B cell (primary cell): ENCODE measurements around the gene LRRC8E. TPM values are rescaled to one million over a fixed set of nuclear protein-coding genes. Genes with fewer than 3 reads are reported as not detected.

Experiments used
- ATAC-seq: fragments of 200-7000 bp; cut with Tn5 transposase; one replicate; pipeline ENCODE4 v1.10.0; 2021; ENCODE audit warnings: low read depth, mild to moderate bottlenecking, moderate number of reproducible peaks, moderate library complexity
- CTCF ChIA-PET: fragments of 350-600 bp; sonication (Branson Sonifier 250); formaldehyde crosslinking; loops from one replicate; lab custom pipeline; 2021; ENCODE audit warnings: antibody characterized with exemption, inconsistent platforms; lab: Charles Lee
- POLR2A ChIA-PET: fragments of 350-600 bp; sonication (Branson Sonifier 250); formaldehyde crosslinking; loops from one replicate; lab custom pipeline; 2021; ENCODE audit warnings: antibody characterized with exemption; lab: Charles Lee
- DNase-seq: peaks from one replicate; pipeline ENCODE4 v3.0.0; 2013
- H2AFZ ChIP-seq: 2 replicates; pipeline ENCODE4 v1.6.1; 2012; ENCODE audit warnings: mild to moderate bottlenecking, low read depth, low read length; ENCODE audit not compliant: insufficient read depth, poor library complexity, severe bottlenecking
- H3K27ac ChIP-seq, 2 donors: 1 replicate in 1 of 2; 2 replicates in 1 of 2; pipeline ENCODE4 v1.5.1; 2012 to 2013; ENCODE audit warnings: low read length in 2 of 2, mild to moderate bottlenecking in 2 of 2, moderate library complexity in 1 of 2
- H3K27me3 ChIP-seq, 4 experiments: fragments of 200-600 bp in 1 of 4; sonication (generic) in 1 of 4; replicated peaks in 1 of 4; 1 replicate in 2 of 4; 2 replicates in 2 of 4; pipeline versions ENCODE4 v1.6.1 to v1.7.0; 2013 to 2016; ENCODE audit warnings: low read length in 3 of 4, mild to moderate bottlenecking in 2 of 4, mixed read lengths in 1 of 4, moderate library complexity in 1 of 4; ENCODE audit not compliant: insufficient read depth in 4 of 4, control insufficient read depth in 3 of 4; ENCODE audit errors: control extremely low read depth in 1 of 4
- H3K36me3 ChIP-seq, 2 experiments: replicated peaks in 1 of 2; 1 replicate in 1 of 2; 2 replicates in 1 of 2; pipeline versions ENCODE4 v1.6.1 to v1.7.1; 2013; ENCODE audit warnings: low read length in 1 of 2; ENCODE audit not compliant: insufficient read depth in 2 of 2, control insufficient read depth in 1 of 2; ENCODE audit errors: control extremely low read depth in 1 of 2, extremely low read depth in 1 of 2
- H3K4me1 ChIP-seq, 2 donors: fragments of 200-600 bp in 1 of 2; sonication (generic) in 1 of 2; 1 replicate in 1 of 2; 2 replicates in 1 of 2; pipeline versions ENCODE4 v1.5.1 to v1.6.1; 2013 to 2017; ENCODE audit warnings: low read length in 2 of 2; ENCODE audit not compliant: control insufficient read depth in 2 of 2, insufficient read depth in 2 of 2
- H3K4me2 ChIP-seq: replicated peaks from 2 replicates; pipeline ENCODE3; 2012; ENCODE audit warnings: mild to moderate bottlenecking, low read depth, low read length; ENCODE audit not compliant: poor library complexity, severe bottlenecking
- H3K4me3 ChIP-seq, 5 experiments: fragments of 200-600 bp in 1 of 5; sonication (generic) in 1 of 5; 1 replicate in 3 of 5; 2 replicates in 2 of 5; pipeline versions ENCODE4 v1.5.1 to v1.7.0; 2011 to 2016; ENCODE audit warnings: low read length in 4 of 5, mild to moderate bottlenecking in 4 of 5, low read depth in 2 of 5, control low read depth in 1 of 5, moderate library complexity in 1 of 5; ENCODE audit not compliant: insufficient read depth in 1 of 5; ENCODE audit errors: control extremely low read depth in 1 of 5, extremely low read depth in 1 of 5
- H3K79me2 ChIP-seq: fragments of 200-600 bp; sonication (generic); one replicate; pipeline ENCODE4 v1.6.0; 2016; ENCODE audit warnings: low read length; ENCODE audit not compliant: control insufficient read depth, insufficient read depth
- H3K9ac ChIP-seq: fragments of 200-600 bp; sonication (generic); 2 replicates; pipeline ENCODE4 v1.6.1; 2017; ENCODE audit warnings: mild to moderate bottlenecking, low read length, moderate library complexity
- H3K9me3 ChIP-seq, 3 donors: one replicate each; pipeline versions ENCODE4 v1.6.1 to v1.7.1; 2013; ENCODE audit warnings: low read length in 2 of 3; ENCODE audit not compliant: control insufficient read depth in 2 of 3, insufficient read depth in 1 of 3; ENCODE audit errors: control extremely low read depth in 1 of 3
- H4K20me1 ChIP-seq: 2 replicates; pipeline ENCODE4 v1.6.0; 2012; ENCODE audit warnings: mild to moderate bottlenecking, low read length; ENCODE audit not compliant: insufficient read depth, control insufficient read depth, poor library complexity, severe bottlenecking
- H3K27ac Mint-ChIP-seq: one replicate; pipeline ENCODE4 v1.8.0; 2021; ENCODE audit warnings: mixed read lengths
- H3K27me3 Mint-ChIP-seq: one replicate; pipeline ENCODE4 v1.8.0; 2021; ENCODE audit warnings: mixed read lengths
- H3K4me1 Mint-ChIP-seq: one replicate; pipeline ENCODE4 v1.8.0; 2021; ENCODE audit warnings: mixed read lengths
- H3K4me3 Mint-ChIP-seq: one replicate; pipeline ENCODE4 v1.8.0; 2021; ENCODE audit warnings: mixed read lengths
- H3K9me3 Mint-ChIP-seq: one replicate; pipeline ENCODE4 v1.8.0; 2022; ENCODE audit warnings: mixed read lengths; ENCODE audit not compliant: insufficient read depth
- CTCF ChIP-seq: fragments of 200-600 bp; IDR thresholded peaks from one replicate; pipeline ENCODE4 v1.8.0; 2022; ENCODE audit warnings: antibody characterized with exemption, mild to moderate bottlenecking
- EZH2 ChIP-seq: IDR thresholded peaks from 2 replicates; pipeline ENCODE4 v1.6.1; 2012; ENCODE audit warnings: borderline replicate concordance, low read depth, mild to moderate bottlenecking, moderate library complexity, low read length; ENCODE audit not compliant: insufficient read depth, poor library complexity, severe bottlenecking
- WGBS: methylation state at CpG from one replicate; pipeline ENCODE4 v1.1.5; 2013; ENCODE audit warnings: missing lambda C conversion rate; ENCODE audit not compliant: insufficient coverage; 5-methylcytosine and 5-hydroxymethylcytosine counted together
- intact Hi-C: fragments of 100-400 bp; cut with micrococcal nuclease; formaldehyde crosslinking; loops from one replicate; pipeline ENCODE4 v1.10.0; 2022
- polyA plus RNA-seq: library from polyadenylated mRNA; depleted of rRNA; stranded (reverse); fragments of >200 nt; gene quantifications from 2 replicates; pipeline ENCODE4 v1.2.3, GENCODE V29; 2012
- total RNA-seq, 2 donors: library from RNA; stranded (reverse); fragments of 120-200 nt in 1 of 2; gene quantifications; 1 replicate in 1 of 2; 2 replicates in 1 of 2; pipeline versions ENCODE4 v1.2.3 to v1.2.4, GENCODE V29; 2013 to 2022

Gene LRRC8E
- total and polyA plus RNA-seq, 2 donors (not counting 1 experiment from before 2014, with no cell fraction given): not detected

- intact Hi-C loops: no loop called here
- Histone ChIP-seq H3K4me2 (no peak overlapping the region), H3K9me3 (peaks cover 0 to 7% (median 0%) of the 10 kb centered on the region in 3 donors), H3K27me3 (no peaks in the 10 kb centered on the region), H3K79me2 (peaks cover 47% of the 10 kb centered on the region), H3K27ac (no peak overlapping the region), H3K9ac (no peak overlapping the region), H3K36me3 (peaks cover 3 to 41% of the 10 kb centered on the region in 2 experiments), H4K20me1 (peaks cover 81% of the 10 kb centered on the region), H3K4me3 (no peak overlapping the region), H2AFZ (no peak overlapping the region), H3K4me1 (peaks cover 19% of the 10 kb centered on the region in 2 donors)
- peaks cover 28% of the 10 kb centered on the region for H3K4me1 Mint-ChIP-seq
- H3K9me3 Mint-ChIP-seq: no peaks in the 10 kb centered on the region
- DNase-seq: no peak
- no peak for ATAC-seq
- no peaks in the 10 kb centered on the region for H3K27me3 Mint-ChIP-seq
- TF ChIP-seq CTCF: no peak
- TF ChIP-seq EZH2: no peak
- H3K27ac Mint-ChIP-seq: no peak overlapping the region
- H3K4me3 Mint-ChIP-seq: no peak overlapping the region
- CTCF ChIA-PET: interaction anchor here (1.3 kb wide), 1 partner anchor 10 kb away, joined by 3 read pairs; no protein-coding TSS in a partner anchor
- POLR2A ChIA-PET: no interaction called here
- WGBS: 92% methylated on average over 8 of the region's 11 CpGs
These were observed 19.2 kb downstream of the LRRC8E start for GRCh38 chr19:7907544-7907943.

- Histone ChIP-seq H4K20me1 (peaks cover 87% of the 10 kb centered on the region), H2AFZ (no peak overlapping the region), H3K27ac (no peak overlapping the region), H3K4me2 (no peak overlapping the region), H3K36me3 (peaks cover 3 to 41% of the 10 kb centered on the region in 2 experiments), H3K9me3 (peaks cover 0 to 1% (median 0%) of the 10 kb centered on the region in 3 donors), H3K4me3 (no peak overlapping the region), H3K79me2 (peaks cover 41% of the 10 kb centered on the region), H3K4me1 (peaks cover 13% of the 10 kb centered on the region in 2 donors), H3K9ac (no peak overlapping the region), H3K27me3 (no peaks in the 10 kb centered on the region)
- Mint-ChIP-seq H3K27ac (no peak overlapping the region), H3K4me1 (peaks cover 22% of the 10 kb centered on the region), H3K4me3 (no peak overlapping the region), H3K27me3 (no peaks in the 10 kb centered on the region), H3K9me3 (no peaks in the 10 kb centered on the region)
- 90% methylated on average over 13 of the region's 14 CpGs for whole genome bisulfite sequencing
- POLR2A ChIA-PET: interaction anchor here (0.6 kb wide), 1 partner anchor 157 kb away, joined by 3 read pairs; no protein-coding TSS in a partner anchor
- CTCF ChIA-PET: interaction anchor here (1.3 kb wide), 1 partner anchor 9 kb away, joined by 3 read pairs; no protein-coding TSS in a partner anchor
- DNase-seq (no peak), ATAC-seq (no peak)
- TF ChIP-seq EZH2 (no peak), CTCF (no peak)
- intact Hi-C loops: no loop called here
These were observed 19.9 kb downstream of the LRRC8E start for GRCh38 chr19:7908078-7908699.
